Psoas muscle (tissue), 8 donors: ENCODE results near the gene BCORL1. TPM values are rescaled to one million over a fixed set of nuclear protein-coding genes. Genes with fewer than 3 reads are reported as not detected.

Source experiments
- ATAC-seq, 4 donors: fragments of 200-7000 bp; cut with Tn5 transposase; one replicate each; pipeline ENCODE4 v1.9.1; 2020; ENCODE audit warnings: moderate library complexity in 3 of 4, mild to moderate bottlenecking in 2 of 4
- DNase-seq, 2 donors: peaks; one replicate each; pipeline ENCODE4 v3.0.0-alpha.2; 2020
- H3K27ac ChIP-seq: fragments of 200-600 bp; one replicate; pipeline ENCODE4 v1.8.0; 2022
- H3K27me3 ChIP-seq, 3 donors: fragments of 200-600 bp in 1 of 3; one replicate each; pipeline versions ENCODE4 v1.6.1 to v1.8.0; 2013 to 2022; ENCODE audit warnings: low read length in 2 of 3, mild to moderate bottlenecking in 2 of 3, moderate library complexity in 1 of 3; ENCODE audit not compliant: insufficient read depth in 3 of 3
- H3K36me3 ChIP-seq, 2 donors: fragments of 200-600 bp in 1 of 2; one replicate each; pipeline versions ENCODE4 v1.6.1 to v1.8.0; 2013 to 2022; ENCODE audit warnings: low read depth in 1 of 2, mild to moderate bottlenecking in 1 of 2, moderate library complexity in 1 of 2; ENCODE audit not compliant: insufficient read depth in 1 of 2
- H3K4me1 ChIP-seq: fragments of 200-600 bp; one replicate; pipeline ENCODE4 v1.8.0; 2022
- H3K4me3 ChIP-seq: fragments of 200-600 bp; one replicate; pipeline ENCODE4 v1.8.0; 2022; ENCODE audit warnings: mild to moderate bottlenecking
- H3K9me3 ChIP-seq: fragments of 200-600 bp; one replicate; pipeline ENCODE4 v1.8.0; 2022
- CTCF ChIP-seq: fragments of 200-600 bp; IDR thresholded peaks from one replicate; pipeline ENCODE4 v1.8.0; 2022; ENCODE audit warnings: antibody characterized with exemption
- WGBS, 3 donors: extraction: QIAGEN DNeasy Blood & Tissue Kit; methylation state at CpG; one replicate each; pipeline versions ENCODE4 v1.1.6 to v1.1.7; 2013; 5-methylcytosine and 5-hydroxymethylcytosine counted together
- intact Hi-C, 2 donors: fragments of 100-400 bp; cut with DNase I; formaldehyde crosslinking; loops; one replicate each; pipeline versions ENCODE4 v1.11.0 to v1.14.2; 2022
- polyA plus RNA-seq, 3 donors: library from polyadenylated mRNA; stranded (reverse); fragments of 200-250 nt; gene quantifications; one replicate each; pipeline ENCODE4 v1.2.3, GENCODE V29; 2013
- total RNA-seq, 4 donors: library from RNA; stranded (reverse); fragmentation: NEBNext Ultra II Directional in 2 of 4; extraction: Animal tissue kit (Norgen Biotek cat#: 25700) in 2 of 4; gene quantifications; one replicate each; pipeline versions ENCODE4 v1.2.1 to v1.2.4, GENCODE V29; 2021 to 2023
- donor health status: healthy with polysubstance abuse.
- donor health status: DM: no; HTN: no; CAD: no; lungs with moderate emphysema.
- donor health status: Bipolar disorder and iron deficiency.
- donor health status: healthy.
- donor health status: DM: yes; HTN: yes; CAD: no.
- donor health status: DM: no; HTN: no; CAD: no.
- donor health status: DM: no; HTN: no; CAD: no.
- donor health status: DM: yes; HTN: yes; CAD: no.

BCORL1 gene
- total and polyA plus RNA-seq, 7 donors, result 0.96 to 6.2 (median 4.5) TPM

- DNase-seq, result no peak
- H3K4me3 ChIP-seq, result no peak overlapping the region
These were observed 17.3 kb upstream of the BCORL1 start for GRCh38 chrX:129965166-129965565.

GRCh38 chrX:129968968-129969367 lies 13.5 kb upstream of the BCORL1 start:
- no peaks in the 10 kb centered on the region for H3K9me3 ChIP-seq
- no peaks in the 10 kb centered on the region for H3K36me3 ChIP-seq
- intact Hi-C loops, result no loop called here
- 83 to 100% (median 95%) methylated on average over 3 of the region's 3 CpGs for WGBS, 3 donors
- H3K4me3 ChIP-seq, result no peak overlapping the region
- TF ChIP-seq CTCF, result no peak
- H3K27me3 ChIP-seq, result no peaks in the 10 kb centered on the region
- no peak overlapping the region for H3K27ac ChIP-seq
- no peaks in the 10 kb centered on the region for H3K4me1 ChIP-seq
- ATAC-seq, result no peak
- DNase-seq, result no peak

More at GRCh38 chrX:129965166-129965565, 17.3 kb upstream of the BCORL1 start:
- intact Hi-C loops, result no loop called here
- Histone ChIP-seq H3K27me3 (peaks cover 0 to 4% (median 0%) of the 10 kb centered on the region in 3 donors), H3K4me1 (no peaks in the 10 kb centered on the region), H3K36me3 (no peaks in the 10 kb centered on the region), H3K9me3 (no peaks in the 10 kb centered on the region), H3K27ac (no peak overlapping the region)
- ATAC-seq, result no peak
- WGBS, 3 donors, result 71 to 89% (median 83%) methylated on average over 6 of the region's 6 CpGs
- TF ChIP-seq CTCF, result no peak

- Histone ChIP-seq H3K4me3 (no peak overlapping the region), H3K27me3 (no peaks in the 10 kb centered on the region), H3K36me3 (no peaks in the 10 kb centered on the region), H3K9me3 (no peaks in the 10 kb centered on the region), H3K27ac (no peak overlapping the region), H3K4me1 (no peaks in the 10 kb centered on the region)
- DNase-seq (no peak), ATAC-seq (no peak)
- TF ChIP-seq CTCF, result no peak
- intact Hi-C loops, result no loop called here
- WGBS, 3 donors, result 67 to 90% (median 76%) methylated on average over 5 of the region's 5 CpGs
These were observed 6.0 kb upstream of the BCORL1 start for GRCh38 chrX:129976441-129976840.

- no peak for TF ChIP-seq CTCF
- Histone ChIP-seq H3K36me3 (no peaks in the 10 kb centered on the region), H3K27me3 (no peaks in the 10 kb centered on the region), H3K27ac (peak overlapping the region; percentile 60), H3K4me3 (no peak overlapping the region), H3K4me1 (no peaks in the 10 kb centered on the region), H3K9me3 (no peaks in the 10 kb centered on the region)
- ATAC-seq (no peak), DNase-seq (peak in 1 of 2 donors; percentile 53)
- intact Hi-C loops, result no loop called here
- 16 to 37% (median 25%) methylated on average over 14 to 35 of the region's 35 CpGs for WGBS, 3 donors
These were observed 3.1 kb upstream of the BCORL1 start for GRCh38 chrX:129979207-129979920.

GRCh38 chrX:129980001-129980401 lies 2.4 kb upstream of the BCORL1 start:
- Histone ChIP-seq H3K36me3 (no peaks in the 10 kb centered on the region), H3K9me3 (no peaks in the 10 kb centered on the region), H3K4me1 (no peaks in the 10 kb centered on the region), H3K4me3 (no peak overlapping the region), H3K27me3 (no peaks in the 10 kb centered on the region), H3K27ac (peak overlapping the region; percentile 60)
- DNase-seq (peak; percentile 37 to 64), ATAC-seq (peak in 2 of 4 donors; percentile 26 to 34)
- no peak for TF ChIP-seq CTCF
- intact Hi-C loops, result no loop called here
- WGBS, 3 donors, result 1 to 36% (median 1%) methylated on average over 10 to 25 of the region's 32 CpGs
